Measurements from ENCODE around the gene ADCY9. TPM values are rescaled to one million over a fixed set of nuclear protein-coding genes. Genes with fewer than 3 reads are reported as not detected.

Gene ADCY9
- total and polyA plus RNA-seq, 7 experiments from 2014 or later, result 0.46 to 14.3 (median 4.2) TPM

- Histone ChIP-seq H3K4me1 (ENCODE audit: control insufficient read depth in 2 of 2, insufficient read depth in 2 of 2, low read length in 2 of 2) (no peaks in the 10 kb centered on the region), H3K27ac (ENCODE audit: low read depth, low read length) (no peak overlapping the region), H3K36me3 (ENCODE audit: control insufficient read depth in 2 of 3, insufficient read depth in 3 of 3, low read length in 3 of 3) (no peaks in the 10 kb centered on the region), H3K4me3 (ENCODE audit: low read length) (no peak overlapping the region), H3K9me3 (ENCODE audit: control insufficient read depth in 2 of 3, low read length in 3 of 3) (no peaks in the 10 kb centered on the region), H3K27me3 (ENCODE audit: control insufficient read depth in 2 of 2, insufficient read depth in 2 of 2, low read length in 2 of 2) (no peaks in the 10 kb centered on the region)
- ChIA-PET CTCF (no interaction called here), POLR2A (interaction anchor here (0.7 kb wide), 1 partner anchor 11 kb away, joined by 3 read pairs; no protein-coding TSS in a partner anchor)
- no peaks in the 10 kb centered on the region for H3K27me3 Mint-ChIP-seq
- DNase-seq (no peak), ATAC-seq (peak; percentile 32)
- H3K27ac Mint-ChIP-seq, result peak overlapping the region in 1 of 9 donors; percentile 26
- intact Hi-C loops (cut with micrococcal nuclease), result no loop called here
- peaks cover 0 to 5% (median 2%) of the 10 kb centered on the region in 5 donors for H3K36me3 Mint-ChIP-seq
- peak overlapping the region in 2 of 10 donors; percentile 26 to 29 for H3K4me3 Mint-ChIP-seq
- H3K9me3 Mint-ChIP-seq, result peaks cover 0 to 1% (median 0%) of the 10 kb centered on the region in 11 donors
- H3K4me1 Mint-ChIP-seq, result peaks cover 0 to 15% (median 4%) of the 10 kb centered on the region in 7 donors
These were observed 62.9 kb downstream of the ADCY9 start for GRCh38 chr16:4053301-4053845.

- H3K27ac ChIP-seq (ENCODE audit: low read depth, low read length), result no peak overlapping the region
- H3K4me3 ChIP-seq (ENCODE audit: low read length), result no peak overlapping the region
- ATAC-seq (peak; percentile 46), DNase-seq (no peak)
- H3K4me1 Mint-ChIP-seq, result peaks cover 0 to 15% (median 3%) of the 10 kb centered on the region in 7 donors
- H3K27me3 ChIP-seq (ENCODE audit: control insufficient read depth in 2 of 2, insufficient read depth in 2 of 2, low read length in 2 of 2), result no peaks in the 10 kb centered on the region
- POLR2A ChIA-PET, result interaction anchor here (0.7 kb wide), 1 partner anchor 11 kb away, joined by 3 read pairs; no protein-coding TSS in a partner anchor
- CTCF ChIA-PET, result no interaction called here
- H3K27ac Mint-ChIP-seq, result peak overlapping the region in 1 of 9 donors; percentile 26
- H3K4me3 Mint-ChIP-seq, result no peak overlapping the region
- H3K36me3 ChIP-seq (ENCODE audit: control insufficient read depth in 2 of 3, insufficient read depth in 3 of 3, low read length in 3 of 3), result no peaks in the 10 kb centered on the region
- no peaks in the 10 kb centered on the region for H3K4me1 ChIP-seq (ENCODE audit: control insufficient read depth in 2 of 2, insufficient read depth in 2 of 2, low read length in 2 of 2)
- no peaks in the 10 kb centered on the region for H3K9me3 ChIP-seq (ENCODE audit: control insufficient read depth in 2 of 3, low read length in 3 of 3)
- H3K9me3 Mint-ChIP-seq, result no peaks in the 10 kb centered on the region
- H3K36me3 Mint-ChIP-seq, result peaks cover 0 to 7% (median 4%) of the 10 kb centered on the region in 5 donors
- intact Hi-C loops (cut with micrococcal nuclease), result no loop called here
- H3K27me3 Mint-ChIP-seq, result no peaks in the 10 kb centered on the region
These were observed 63.4 kb downstream of the ADCY9 start for GRCh38 chr16:4052801-4053293.

GRCh38 chr16:4052096-4052495 lies 64.1 kb downstream of the ADCY9 start:
- Mint-ChIP-seq H3K27me3 (no peaks in the 10 kb centered on the region), H3K27ac (no peak overlapping the region), H3K4me3 (no peak overlapping the region), H3K36me3 (peaks cover 0 to 7% (median 0%) of the 10 kb centered on the region in 5 donors), H3K4me1 (peaks cover 0 to 10% (median 3%) of the 10 kb centered on the region in 7 donors), H3K9me3 (no peaks in the 10 kb centered on the region)
- H3K4me1 ChIP-seq (ENCODE audit: control insufficient read depth in 2 of 2, insufficient read depth in 2 of 2, low read length in 2 of 2), result no peaks in the 10 kb centered on the region
- H3K36me3 ChIP-seq (ENCODE audit: control insufficient read depth in 2 of 3, insufficient read depth in 3 of 3, low read length in 3 of 3), result no peaks in the 10 kb centered on the region
- no peaks in the 10 kb centered on the region for H3K9me3 ChIP-seq (ENCODE audit: control insufficient read depth in 2 of 3, low read length in 3 of 3)
- H3K27me3 ChIP-seq (ENCODE audit: control insufficient read depth in 2 of 2, insufficient read depth in 2 of 2, low read length in 2 of 2), result no peaks in the 10 kb centered on the region
- ATAC-seq (no peak), DNase-seq (no peak)
- ChIA-PET CTCF (no interaction called here), POLR2A (no interaction called here)
- H3K27ac ChIP-seq (ENCODE audit: low read depth, low read length), result no peak overlapping the region
- intact Hi-C loops (cut with micrococcal nuclease), result no loop called here
- H3K4me3 ChIP-seq (ENCODE audit: low read length), result no peak overlapping the region

- Mint-ChIP-seq H3K9me3 (no peaks in the 10 kb centered on the region), H3K27me3 (no peaks in the 10 kb centered on the region), H3K27ac (no peak overlapping the region), H3K4me3 (no peak overlapping the region), H3K36me3 (peaks cover 0 to 7% (median 0%) of the 10 kb centered on the region in 5 donors), H3K4me1 (peaks cover 0 to 10% (median 3%) of the 10 kb centered on the region in 7 donors)
- Histone ChIP-seq H3K4me1 (ENCODE audit: control insufficient read depth in 2 of 2, insufficient read depth in 2 of 2, low read length in 2 of 2) (no peaks in the 10 kb centered on the region), H3K27ac (ENCODE audit: low read depth, low read length) (no peak overlapping the region), H3K36me3 (ENCODE audit: control insufficient read depth in 2 of 3, insufficient read depth in 3 of 3, low read length in 3 of 3) (no peaks in the 10 kb centered on the region), H3K27me3 (ENCODE audit: control insufficient read depth in 2 of 2, insufficient read depth in 2 of 2, low read length in 2 of 2) (no peaks in the 10 kb centered on the region), H3K4me3 (ENCODE audit: low read length) (no peak overlapping the region), H3K9me3 (ENCODE audit: control insufficient read depth in 2 of 3, low read length in 3 of 3) (no peaks in the 10 kb centered on the region)
- ATAC-seq, result no peak
- ChIA-PET POLR2A (no interaction called here), CTCF (no interaction called here)
- DNase-seq, result no peak
- intact Hi-C loops (cut with micrococcal nuclease), result no loop called here
These were observed 64.7 kb downstream of the ADCY9 start for GRCh38 chr16:4051591-4051990.

- Histone ChIP-seq H3K27ac (ENCODE audit: low read depth, low read length) (no peak overlapping the region), H3K36me3 (ENCODE audit: control insufficient read depth in 2 of 3, insufficient read depth in 3 of 3, low read length in 3 of 3) (no peaks in the 10 kb centered on the region), H3K4me1 (ENCODE audit: control insufficient read depth in 2 of 2, insufficient read depth in 2 of 2, low read length in 2 of 2) (no peaks in the 10 kb centered on the region), H3K27me3 (ENCODE audit: control insufficient read depth in 2 of 2, insufficient read depth in 2 of 2, low read length in 2 of 2) (no peaks in the 10 kb centered on the region), H3K9me3 (ENCODE audit: control insufficient read depth in 2 of 3, low read length in 3 of 3) (no peaks in the 10 kb centered on the region), H3K4me3 (ENCODE audit: low read length) (no peak overlapping the region)
- Mint-ChIP-seq H3K27me3 (peaks cover 0 to 8% (median 0%) of the 10 kb centered on the region in 5 donors), H3K9me3 (no peaks in the 10 kb centered on the region), H3K4me3 (no peak overlapping the region), H3K4me1 (peaks cover 0 to 15% (median 3%) of the 10 kb centered on the region in 7 donors), H3K27ac (no peak overlapping the region), H3K36me3 (peaks cover 0 to 7% (median 0%) of the 10 kb centered on the region in 5 donors)
- ChIA-PET CTCF (no interaction called here), POLR2A (no interaction called here)
- intact Hi-C loops (cut with micrococcal nuclease), result no loop called here
- ATAC-seq (no peak), DNase-seq (no peak)
These were observed 67.2 kb downstream of the ADCY9 start for GRCh38 chr16:4049031-4049430.

GRCh38 chr16:4048481-4048880 lies 67.8 kb downstream of the ADCY9 start:
- H3K9me3 ChIP-seq (ENCODE audit: control insufficient read depth in 2 of 3, low read length in 3 of 3), result no peaks in the 10 kb centered on the region
- no peak for ATAC-seq
- POLR2A ChIA-PET, result no interaction called here

GRCh38 chr16:4046221-4046620 lies 70.0 kb downstream of the ADCY9 start:
- peaks cover 0 to 8% (median 0%) of the 10 kb centered on the region in 5 donors for H3K27me3 Mint-ChIP-seq
- Histone ChIP-seq H3K27me3 (ENCODE audit: control insufficient read depth in 2 of 2, insufficient read depth in 2 of 2, low read length in 2 of 2) (no peaks in the 10 kb centered on the region), H3K9me3 (ENCODE audit: control insufficient read depth in 2 of 3, low read length in 3 of 3) (no peaks in the 10 kb centered on the region), H3K4me3 (ENCODE audit: low read length) (no peak overlapping the region), H3K4me1 (ENCODE audit: control insufficient read depth in 2 of 2, insufficient read depth in 2 of 2, low read length in 2 of 2) (no peaks in the 10 kb centered on the region), H3K27ac (ENCODE audit: low read depth, low read length) (no peak overlapping the region), H3K36me3 (ENCODE audit: control insufficient read depth in 2 of 3, insufficient read depth in 3 of 3, low read length in 3 of 3) (no peaks in the 10 kb centered on the region)
- DNase-seq (no peak), ATAC-seq (no peak)
- intact Hi-C loops (cut with micrococcal nuclease), result no loop called here
- CTCF ChIA-PET, result no interaction called here
- peaks cover 0 to 6% (median 0%) of the 10 kb centered on the region in 7 donors for H3K4me1 Mint-ChIP-seq
- H3K27ac Mint-ChIP-seq, result no peak overlapping the region
- POLR2A ChIA-PET, result interaction anchor here (0.7 kb wide), 1 partner anchor 15 kb away, joined by 3 read pairs; no protein-coding TSS in a partner anchor
- H3K36me3 Mint-ChIP-seq, result peaks cover 0 to 4% (median 0%) of the 10 kb centered on the region in 5 donors
- H3K4me3 Mint-ChIP-seq, result no peak overlapping the region
- no peaks in the 10 kb centered on the region for H3K9me3 Mint-ChIP-seq

More at GRCh38 chr16:4048481-4048880, 67.8 kb downstream of the ADCY9 start:
- Mint-ChIP-seq H3K9me3 (no peaks in the 10 kb centered on the region), H3K27ac (no peak overlapping the region), H3K4me3 (no peak overlapping the region), H3K4me1 (peaks cover 0 to 14% (median 3%) of the 10 kb centered on the region in 7 donors), H3K36me3 (peaks cover 0 to 7% (median 0%) of the 10 kb centered on the region in 5 donors), H3K27me3 (peaks cover 0 to 8% (median 0%) of the 10 kb centered on the region in 5 donors)
- CTCF ChIA-PET, result no interaction called here
- DNase-seq, result no peak
- intact Hi-C loops (cut with micrococcal nuclease), result no loop called here
- H3K36me3 ChIP-seq (ENCODE audit: control insufficient read depth in 2 of 3, insufficient read depth in 3 of 3, low read length in 3 of 3), result no peaks in the 10 kb centered on the region
- H3K4me3 ChIP-seq (ENCODE audit: low read length), result no peak overlapping the region
- no peak overlapping the region for H3K27ac ChIP-seq (ENCODE audit: low read depth, low read length)
- H3K27me3 ChIP-seq (ENCODE audit: control insufficient read depth in 2 of 2, insufficient read depth in 2 of 2, low read length in 2 of 2), result no peaks in the 10 kb centered on the region
- H3K4me1 ChIP-seq (ENCODE audit: control insufficient read depth in 2 of 2, insufficient read depth in 2 of 2, low read length in 2 of 2), result no peaks in the 10 kb centered on the region
